H4 (cell line): ENCODE data around the gene GNPAT. TPM values are rescaled to one million over a fixed set of nuclear protein-coding genes. Genes with fewer than 3 reads are reported as not detected.

Source experiments
- DNase-seq: peaks from one replicate; pipeline ENCODE4 v3.0.0-alpha.2; 2015; ENCODE audit warnings: low spot score
- total RNA-seq: library from RNA; depleted of rRNA; stranded (reverse); fragments of >200 nt; shearing (Covaris generic); gene quantifications from 2 replicates; pipeline ENCODE4 v1.2.3, GENCODE V29; 2014

The GNPAT gene
- total RNA-seq, 1 experiment from 2014 or later = 79.6 TPM

GRCh38 chr1:231242516-231243198 lies 1.6 kb downstream of the GNPAT start:
- no peak for DNase-seq

GRCh38 chr1:231248778-231249177 lies 7.8 kb downstream of the GNPAT start:
- DNase-seq = no peak

- DNase-seq = no peak
Measured at GRCh38 chr1:231252336-231252735, 11.3 kb downstream of the GNPAT start.

- no peak for DNase-seq
Measured at GRCh38 chr1:231260351-231260750, 19.3 kb downstream of the GNPAT start.

GRCh38 chr1:231264642-231265041 lies 23.6 kb downstream of the GNPAT start:
- no peak for DNase-seq

- DNase-seq = no peak
Measured at GRCh38 chr1:231265379-231265778, 24.4 kb downstream of the GNPAT start.

- no peak for DNase-seq
Measured at GRCh38 chr1:231266811-231267322, 25.9 kb downstream of the GNPAT start.

GRCh38 chr1:231272173-231272572 lies 31.2 kb downstream of the GNPAT start:
- DNase-seq = no peak

- DNase-seq = no peak
Measured at GRCh38 chr1:231272880-231273279, 31.9 kb downstream of the GNPAT start.

GRCh38 chr1:231274119-231274825 lies 33.3 kb downstream of the GNPAT start:
- no peak for DNase-seq

GRCh38 chr1:231278100-231278790 lies 37.2 kb downstream of the GNPAT start:
- DNase-seq = no peak

GRCh38 chr1:231279081-231279480 lies 38.1 kb downstream of the GNPAT start:
- no peak for DNase-seq

GRCh38 chr1:231279683-231280082 lies 38.7 kb downstream of the GNPAT start:
- DNase-seq = no peak

GRCh38 chr1:231284441-231284840 lies 43.4 kb downstream of the GNPAT start:
- DNase-seq = no peak

- DNase-seq = no peak
Measured at GRCh38 chr1:231286603-231287002, 45.6 kb downstream of the GNPAT start.

GRCh38 chr1:231295938-231296337 lies 54.9 kb downstream of the GNPAT start:
- no peak for DNase-seq

- no peak for DNase-seq
Measured at GRCh38 chr1:231301990-231302389, 61.0 kb downstream of the GNPAT start.

- DNase-seq = no peak
Measured at GRCh38 chr1:231310391-231310934, 69.5 kb downstream of the GNPAT start.

GRCh38 chr1:231311720-231312431 lies 70.9 kb downstream of the GNPAT start:
- no peak for DNase-seq

- DNase-seq = no peak
Measured at GRCh38 chr1:231312432-231312788, 71.4 kb downstream of the GNPAT start.

- no peak for DNase-seq
Measured at GRCh38 chr1:231313661-231314060, 72.6 kb downstream of the GNPAT start.

GRCh38 chr1:231315887-231316286 lies 74.9 kb downstream of the GNPAT start:
- DNase-seq = peak; percentile 45
